CD4-positive, alpha-beta T cell treated with Interferon alpha-2 for 1 hour (primary cell): ENCODE results near the gene CATSPERB.
"Not testable (repeated sequence)": the region's sequence is repeated elsewhere in the genome, so short reads cannot be mapped to it uniquely, and the experiment has no call there.

Experiments used
- DNase-seq, 2 donors: peaks; one replicate each; pipeline ENCODE4 v3.0.0-alpha.2; 2020 to 2022

CATSPERB gene

GRCh38 chr14:91731986-91732385 is at the start of gene CATSPERB:
Gene CATSPERB, minus strand, starts transcription at chr14:91732086. Its CDS starts 2,607 bp downstream, at chr14:91729479.
- no peak for DNase-seq

GRCh38 chr14:91780452-91780851 is 48.6 kb upstream of the CATSPERB start:
- no peak for DNase-seq

- DNase-seq: no peak
Observed at GRCh38 chr14:91778217-91778616, 46.3 kb upstream of the CATSPERB start.

- DNase-seq: no peak
Observed at GRCh38 chr14:91774140-91775096, 42.5 kb upstream of the CATSPERB start.

GRCh38 chr14:91770185-91770584 is 38.3 kb upstream of the CATSPERB start:
- DNase-seq: no peak

GRCh38 chr14:91755570-91756295 is 23.8 kb upstream of the CATSPERB start:
- DNase-seq: no peak

GRCh38 chr14:91754819-91755218 is 22.9 kb upstream of the CATSPERB start:
- DNase-seq: no peak

- no peak for DNase-seq
Observed at GRCh38 chr14:91754185-91754584, 22.3 kb upstream of the CATSPERB start.

- no peak for DNase-seq
Observed at GRCh38 chr14:91753501-91754128, 21.7 kb upstream of the CATSPERB start.

GRCh38 chr14:91752961-91753360 is 21.1 kb upstream of the CATSPERB start:
- no peak for DNase-seq

- no peak for DNase-seq
Observed at GRCh38 chr14:91751719-91752118, 19.8 kb upstream of the CATSPERB start.

- DNase-seq: no peak
Observed at GRCh38 chr14:91750634-91751198, 18.8 kb upstream of the CATSPERB start.

GRCh38 chr14:91749868-91750267 is 18.0 kb upstream of the CATSPERB start:
- no peak for DNase-seq

GRCh38 chr14:91748049-91748448 is 16.2 kb upstream of the CATSPERB start:
- no peak for DNase-seq

- DNase-seq: no peak
Observed at GRCh38 chr14:91745344-91745743, 13.5 kb upstream of the CATSPERB start.

GRCh38 chr14:91744068-91744480 is 12.2 kb upstream of the CATSPERB start:
- DNase-seq: no peak

GRCh38 chr14:91743305-91743653 is 11.4 kb upstream of the CATSPERB start:
- no peak for DNase-seq

- no peak for DNase-seq
Observed at GRCh38 chr14:91742621-91743304, 10.9 kb upstream of the CATSPERB start.

GRCh38 chr14:91739867-91740266 is 8.0 kb upstream of the CATSPERB start:
- not testable (repeated sequence) for DNase-seq

GRCh38 chr14:91737619-91738018 is 5.7 kb upstream of the CATSPERB start:
- DNase-seq: no peak

- DNase-seq: no peak
Observed at GRCh38 chr14:91732859-91733477, 1.1 kb upstream of the CATSPERB start.

- no peak for DNase-seq
Observed at GRCh38 chr14:91732439-91732838, 553 bp upstream of the CATSPERB start.
